Neural cell (in vitro differentiated cells): Measurements from ENCODE around the gene MTHFD1L.

Experiments used
- EP300 ChIP-seq: fragments of 450-650 bp; conservative IDR thresholded peaks from 2 replicates; pipeline ENCODE4 v1.6.1; 2014; ENCODE audit warnings: antibody characterized with exemption, mild to moderate bottlenecking, moderate library complexity; ENCODE audit not compliant: poor library complexity, severe bottlenecking
- MXI1 ChIP-seq: fragments of 450-650 bp; conservative IDR thresholded peaks from 2 replicates; pipeline ENCODE4 v1.6.1; 2014; ENCODE audit warnings: antibody characterized with exemption, mild to moderate bottlenecking; ENCODE audit not compliant: poor library complexity, severe bottlenecking
- POLR2AphosphoS5 ChIP-seq: IDR thresholded peaks from 2 replicates; pipeline ENCODE4 v1.6.1; 2012
- TF ChIP-seq, protein P1 (sequence below): fragments of 450-650 bp; IDR thresholded peaks from 2 replicates; pipeline ENCODE4 v1.5.1; 2014; ENCODE audit warnings: antibody characterized with exemption, mild to moderate bottlenecking, moderate library complexity; ENCODE audit not compliant: poor library complexity, severe bottlenecking

DNA sequence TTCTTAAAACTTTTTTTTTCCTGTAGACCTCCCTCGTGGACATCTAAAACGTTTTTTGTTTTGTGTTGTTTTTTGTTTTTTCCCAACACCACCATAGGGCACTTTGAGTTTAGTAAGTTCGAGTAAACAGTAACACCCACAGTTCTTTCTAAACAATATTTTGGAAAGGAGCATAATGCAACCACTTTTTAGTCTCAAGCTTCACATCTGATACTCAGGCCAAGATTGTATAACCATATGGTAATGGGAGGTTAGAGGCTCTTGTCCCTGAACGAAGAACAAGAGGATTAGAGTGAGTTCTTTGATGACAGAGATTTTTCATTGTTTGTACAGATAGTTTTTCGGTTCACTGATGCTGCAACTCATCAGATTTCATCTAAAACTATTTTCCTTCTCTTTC is 144.6 kb downstream of the MTHFD1L start:
- TF ChIP-seq, protein P1, sequence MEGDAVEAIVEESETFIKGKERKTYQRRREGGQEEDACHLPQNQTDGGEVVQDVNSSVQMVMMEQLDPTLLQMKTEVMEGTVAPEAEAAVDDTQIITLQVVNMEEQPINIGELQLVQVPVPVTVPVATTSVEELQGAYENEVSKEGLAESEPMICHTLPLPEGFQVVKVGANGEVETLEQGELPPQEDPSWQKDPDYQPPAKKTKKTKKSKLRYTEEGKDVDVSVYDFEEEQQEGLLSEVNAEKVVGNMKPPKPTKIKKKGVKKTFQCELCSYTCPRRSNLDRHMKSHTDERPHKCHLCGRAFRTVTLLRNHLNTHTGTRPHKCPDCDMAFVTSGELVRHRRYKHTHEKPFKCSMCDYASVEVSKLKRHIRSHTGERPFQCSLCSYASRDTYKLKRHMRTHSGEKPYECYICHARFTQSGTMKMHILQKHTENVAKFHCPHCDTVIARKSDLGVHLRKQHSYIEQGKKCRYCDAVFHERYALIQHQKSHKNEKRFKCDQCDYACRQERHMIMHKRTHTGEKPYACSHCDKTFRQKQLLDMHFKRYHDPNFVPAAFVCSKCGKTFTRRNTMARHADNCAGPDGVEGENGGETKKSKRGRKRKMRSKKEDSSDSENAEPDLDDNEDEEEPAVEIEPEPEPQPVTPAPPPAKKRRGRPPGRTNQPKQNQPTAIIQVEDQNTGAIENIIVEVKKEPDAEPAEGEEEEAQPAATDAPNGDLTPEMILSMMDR, result no peak
- TF ChIP-seq EP300 (no peak), POLR2AphosphoS5 (no peak), MXI1 (no peak)
